Measurements from ENCODE around the gene EVC2. TPM values are rescaled to one million over a fixed set of nuclear protein-coding genes. Genes with fewer than 3 reads are reported as not detected.

Gene EVC2
- total RNA-seq, 1 donor from 2014 or later: 5.2 TPM

DNA sequence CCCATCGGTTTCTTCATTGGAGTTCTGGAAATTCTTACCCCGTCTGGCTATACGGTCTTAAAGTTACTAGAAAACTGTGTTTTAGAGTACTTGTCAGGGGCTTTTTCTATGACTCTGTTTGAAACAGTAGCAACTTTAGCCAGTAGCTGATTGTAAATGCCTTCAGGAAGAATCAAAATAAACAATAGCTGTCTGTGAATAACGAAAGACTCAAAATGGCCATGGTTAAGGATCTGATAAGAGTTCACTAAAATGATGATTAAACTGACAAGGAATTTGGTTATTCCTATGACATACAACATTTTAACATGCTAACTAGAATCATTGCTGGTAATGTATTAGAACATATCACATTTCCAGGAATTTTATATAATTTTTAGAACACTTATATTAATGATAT lies 191.0 kb downstream of the EVC2 start:
- Histone ChIP-seq H3K27me3 (ENCODE audit: control insufficient read depth in 3 of 3, insufficient read depth in 3 of 3, low read length in 3 of 3) (no peaks in the 10 kb centered on the region), H3K27ac (ENCODE audit: low read depth, low read length) (no peak overlapping the region), H3K9ac (ENCODE audit: low read depth in 1 of 3, low read length in 3 of 3) (no peak overlapping the region), H3K36me3 (ENCODE audit: control insufficient read depth in 3 of 3, insufficient read depth in 3 of 3, low read length in 3 of 3) (no peaks in the 10 kb centered on the region), H3K4me1 (ENCODE audit: control insufficient read depth in 3 of 3, insufficient read depth in 3 of 3, low read length in 3 of 3) (no peaks in the 10 kb centered on the region), H3K4me3 (ENCODE audit: low read length in 3 of 3) (no peak overlapping the region), H3K9me3 (ENCODE audit: control insufficient read depth in 3 of 3, low read length in 3 of 3) (no peaks in the 10 kb centered on the region)

DNA sequence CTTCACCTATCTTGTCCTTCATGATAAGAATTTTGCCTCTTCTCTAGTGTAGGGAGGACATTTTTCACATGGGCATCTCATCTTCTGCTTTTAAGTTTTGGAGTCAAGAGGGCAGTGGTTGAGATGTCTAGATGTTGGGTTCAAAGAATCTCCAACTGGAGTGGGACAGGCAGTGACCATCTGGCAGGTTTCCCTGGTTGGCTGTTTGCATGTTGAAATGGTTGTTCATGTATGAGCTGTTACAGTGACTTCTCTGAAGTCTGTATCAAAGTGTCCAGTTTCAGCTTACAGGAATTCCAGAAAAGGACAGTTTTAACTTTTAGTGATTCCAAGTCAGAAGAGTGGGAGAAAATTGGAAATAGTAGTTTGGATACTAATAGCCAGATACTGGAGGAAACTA lies 192.7 kb downstream of the EVC2 start:
- no peak overlapping the region for H3K27ac ChIP-seq (ENCODE audit: low read depth, low read length)
- H3K36me3 ChIP-seq (ENCODE audit: control insufficient read depth in 3 of 3, insufficient read depth in 3 of 3, low read length in 3 of 3): no peaks in the 10 kb centered on the region
- no peaks in the 10 kb centered on the region for H3K9me3 ChIP-seq (ENCODE audit: control insufficient read depth in 3 of 3, low read length in 3 of 3)
- H3K27me3 ChIP-seq (ENCODE audit: control insufficient read depth in 3 of 3, insufficient read depth in 3 of 3, low read length in 3 of 3): no peaks in the 10 kb centered on the region
- H3K4me1 ChIP-seq (ENCODE audit: control insufficient read depth in 3 of 3, insufficient read depth in 3 of 3, low read length in 3 of 3): no peaks in the 10 kb centered on the region
- H3K4me3 ChIP-seq (ENCODE audit: low read length in 3 of 3): no peak overlapping the region
- H3K9ac ChIP-seq (ENCODE audit: low read depth in 1 of 3, low read length in 3 of 3): no peak overlapping the region

Other genes with a start within 250 kb of the EVC2 start
- gene EVC, start 2.6 kb upstream of the EVC2 start, total RNA-seq: 19.8 TPM
- gene CRMP1, start 184.5 kb upstream of the EVC2 start, total RNA-seq: 5.7 TPM